GM10266 (cell line): ENCODE data around the gene MYMK.
"Not testable (repeated sequence)": the region's sequence is repeated elsewhere in the genome, so short reads cannot be mapped to it uniquely, and the experiment has no call there.

Source experiments
- DNase-seq: peaks from one replicate; pipeline ENCODE4 v3.0.0; 2012; ENCODE audit errors: extremely low spot score
- CTCF ChIP-seq: IDR thresholded peaks from 2 replicates; pipeline ENCODE4 v1.5.1; 2012; ENCODE audit warnings: mild to moderate bottlenecking, low read depth; ENCODE audit not compliant: control insufficient read depth, insufficient read depth; ENCODE audit errors: missing control alignments

Gene MYMK

GRCh38 chr9:133569891-133570690 is 45.3 kb upstream of the MYMK start:
- no peak for DNase-seq
- TF ChIP-seq CTCF, result no peak

GRCh38 chr9:133569121-133569785 is 44.5 kb upstream of the MYMK start:
- TF ChIP-seq CTCF, result no peak
- no peak for DNase-seq

- DNase-seq, result no peak
- TF ChIP-seq CTCF, result no peak
Measured at GRCh38 chr9:133568186-133568585, 43.4 kb upstream of the MYMK start.

GRCh38 chr9:133566817-133567216 is 42.1 kb upstream of the MYMK start:
- TF ChIP-seq CTCF, result no peak
- no peak for DNase-seq

- DNase-seq, result no peak
- no peak for TF ChIP-seq CTCF
Measured at GRCh38 chr9:133566382-133566781, 41.6 kb upstream of the MYMK start.

GRCh38 chr9:133564451-133565116 is 39.8 kb upstream of the MYMK start:
- TF ChIP-seq CTCF, result no peak
- DNase-seq, result no peak

- not testable (repeated sequence) for DNase-seq
Measured at GRCh38 chr9:133563814-133564213, 39.1 kb upstream of the MYMK start.
